SH-SY5Y (cell line): Measurements from ENCODE around the gene LHX3.

Experiments used
- GATA2 ChIP-seq: IDR thresholded peaks from 2 replicates; pipeline ENCODE4 v1.6.1; 2011; ENCODE audit warnings: mild to moderate bottlenecking, low read depth, low read length
- GATA3 ChIP-seq: IDR thresholded peaks from 2 replicates; pipeline ENCODE4 v1.6.1; 2011; ENCODE audit warnings: low read depth, mild to moderate bottlenecking, low read length, moderate library complexity

Gene LHX3

GRCh38 chr9:136209786-136210185, 4.9 kb upstream of the LHX3 start:
- no peak for TF ChIP-seq GATA3
- no peak for TF ChIP-seq GATA2

DNA sequence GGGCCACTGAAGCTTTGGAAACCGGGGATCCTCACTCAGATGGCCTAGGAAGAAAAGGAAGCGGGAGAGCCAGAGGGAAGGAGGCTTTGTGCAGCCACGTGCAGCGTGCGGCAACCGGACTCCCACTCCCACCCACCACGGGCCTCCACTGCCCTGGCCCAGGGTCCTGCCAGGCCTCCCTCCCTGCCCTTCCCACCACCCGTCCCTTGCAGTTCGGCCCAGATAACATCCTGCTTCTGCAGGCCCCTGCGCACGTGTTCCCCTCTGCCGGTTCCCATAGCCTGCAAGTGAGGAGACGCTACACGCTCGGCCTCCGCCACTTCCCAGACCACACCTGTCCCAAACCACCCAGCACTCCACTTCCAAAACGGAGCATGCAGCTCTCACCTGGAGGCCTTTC, 4.3 kb upstream of the LHX3 start:
- TF ChIP-seq GATA3 (no peak), GATA2 (no peak)

- TF ChIP-seq GATA2, result no peak
- no peak for TF ChIP-seq GATA3
Measured at GRCh38 chr9:136208675-136209074, 3.7 kb upstream of the LHX3 start.

DNA sequence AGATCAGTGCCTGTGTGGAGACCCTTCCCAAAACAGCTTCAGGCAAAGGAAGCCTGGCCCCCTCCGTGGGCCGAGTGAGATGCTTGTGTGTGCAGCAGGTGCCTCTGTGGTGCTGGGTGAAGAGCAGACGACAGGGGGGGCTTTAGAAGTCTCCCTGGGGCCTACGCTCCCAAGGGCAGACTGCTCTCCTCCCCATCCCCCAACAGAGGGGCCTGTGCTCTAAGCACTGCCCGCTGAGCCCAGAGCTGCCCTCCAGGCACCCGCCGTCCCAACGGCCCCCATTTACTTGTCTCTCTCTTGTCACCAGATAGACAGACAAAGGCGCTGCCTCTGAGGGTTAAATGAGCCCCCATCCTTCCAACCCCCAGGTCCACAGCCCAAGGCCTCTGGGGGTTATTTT, 2.7 kb upstream of the LHX3 start:
- TF ChIP-seq GATA3 (no peak), GATA2 (no peak)

DNA sequence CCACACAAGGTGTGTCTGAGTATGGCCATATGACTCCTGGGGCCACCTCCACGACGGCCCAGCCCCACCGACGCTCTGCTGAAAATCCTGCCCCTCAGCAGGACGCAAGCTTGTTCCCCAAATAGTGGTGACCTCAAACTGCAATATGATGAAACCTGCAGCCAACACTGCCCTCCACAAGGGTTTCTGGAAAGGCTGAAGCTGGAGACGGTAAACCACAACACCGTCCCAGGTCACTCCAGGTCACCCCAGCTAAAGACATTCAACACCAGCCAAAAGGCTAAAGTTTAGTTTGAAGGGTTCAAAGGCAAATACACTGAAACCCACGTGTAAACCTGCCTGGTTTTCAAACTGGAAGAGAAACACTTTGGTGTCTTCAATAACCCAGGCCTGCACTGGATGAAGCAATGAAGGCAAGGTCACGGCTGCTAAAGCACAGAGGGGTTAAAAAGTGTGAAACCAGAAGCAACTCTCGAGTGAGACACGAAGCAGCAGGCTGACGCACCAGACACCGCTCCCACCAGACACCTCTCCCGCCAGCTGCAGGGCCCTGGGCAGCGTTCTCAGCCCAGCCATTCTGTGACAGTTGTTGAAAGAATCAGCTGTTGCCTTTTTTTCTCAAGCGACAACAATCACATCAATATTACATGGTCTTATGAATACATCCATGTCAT, 1.8 kb upstream of the LHX3 start:
- TF ChIP-seq GATA2, result no peak
- no peak for TF ChIP-seq GATA3

GRCh38 chr9:136205707-136205992, 722 bp upstream of the LHX3 start:
- TF ChIP-seq GATA2, result no peak
- TF ChIP-seq GATA3, result no peak

DNA sequence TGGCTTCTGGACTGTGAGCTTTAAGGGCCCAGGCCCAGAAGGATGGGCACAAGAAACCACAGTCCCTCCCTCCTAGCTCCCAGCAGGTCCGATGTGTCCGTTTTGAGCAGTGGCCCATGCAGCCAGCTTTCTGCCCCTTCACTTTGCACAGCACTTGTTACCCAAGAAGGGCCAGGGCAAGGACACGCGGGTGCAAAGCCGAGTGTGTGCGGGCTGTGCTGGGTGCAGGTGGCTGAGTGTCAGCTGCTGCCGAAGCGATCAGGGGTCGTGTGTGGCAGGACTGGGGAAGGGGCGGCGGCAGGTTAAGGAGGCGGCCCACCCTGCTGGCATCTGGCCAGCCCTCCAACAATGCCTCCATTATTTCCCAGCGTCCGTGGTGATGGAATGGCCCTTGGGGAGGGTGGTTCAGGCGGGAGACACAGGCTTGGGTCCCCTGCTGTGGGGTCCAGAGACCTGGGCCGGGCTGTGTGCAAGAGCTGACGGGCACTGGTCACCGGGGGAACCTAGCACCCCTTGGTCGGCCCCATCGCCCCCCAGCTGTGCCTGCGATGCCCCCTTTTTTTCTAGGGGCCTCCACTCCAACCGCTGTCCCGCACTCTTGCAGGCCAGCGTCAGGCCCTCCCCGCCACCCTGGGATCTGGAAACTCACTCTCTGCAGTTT, 653 bp downstream of the LHX3 start:
- TF ChIP-seq GATA2 (no peak), GATA3 (no peak)

- TF ChIP-seq GATA3 (no peak), GATA2 (no peak)
Measured at GRCh38 chr9:136203408-136204144, 1.4 kb downstream of the LHX3 start.

GRCh38 chr9:136202454-136203407, 2.2 kb downstream of the LHX3 start:
- TF ChIP-seq GATA2, result no peak
- TF ChIP-seq GATA3, result no peak

GRCh38 chr9:136201609-136202453, 3.1 kb downstream of the LHX3 start:
- TF ChIP-seq GATA3 (no peak), GATA2 (no peak)

DNA sequence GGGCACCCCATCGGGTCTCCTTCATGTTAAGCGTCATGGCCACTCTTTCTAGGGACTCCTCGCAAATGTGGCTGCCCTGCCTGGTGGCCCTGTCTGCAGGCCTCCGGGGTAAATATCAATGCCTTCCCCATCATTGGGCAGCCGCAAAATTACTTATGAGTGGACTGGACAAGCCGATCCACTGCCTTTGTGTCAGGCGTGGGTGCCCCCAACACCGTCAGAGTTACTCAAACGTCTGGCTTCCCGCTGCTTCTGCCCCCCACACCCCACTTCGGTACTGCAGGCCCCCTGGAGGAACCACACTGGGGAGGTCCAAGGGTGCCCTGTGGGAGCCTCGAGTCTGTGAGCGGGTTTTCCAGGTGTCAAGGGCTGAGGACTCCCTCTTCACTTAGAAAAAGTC, 3.8 kb downstream of the LHX3 start:
- TF ChIP-seq GATA3 (no peak), GATA2 (no peak)

DNA sequence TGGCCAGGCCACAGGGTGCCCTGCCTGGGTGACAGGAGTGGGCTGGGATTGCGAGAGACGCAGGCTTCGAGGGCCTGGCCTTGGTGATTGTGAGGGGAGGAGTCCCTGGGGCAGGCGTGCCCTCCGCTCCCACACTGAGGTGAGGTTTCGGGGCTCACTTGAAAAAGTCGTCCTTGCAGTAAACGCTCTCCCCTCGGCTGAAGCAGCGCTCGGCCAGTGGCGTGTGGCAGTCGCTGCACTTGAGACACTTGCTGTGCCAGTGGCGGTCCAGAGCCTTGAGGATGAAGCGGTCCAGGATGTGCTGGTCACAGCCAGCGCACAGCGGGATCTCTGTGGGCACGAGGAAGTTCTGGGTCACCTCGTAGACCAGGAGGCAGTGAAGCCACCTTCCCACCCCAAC, 4.5 kb downstream of the LHX3 start:
- TF ChIP-seq GATA2 (no peak), GATA3 (no peak)
